KOPT-K1 (cell line): ENCODE data around the gene CDK6.
"Not testable (repeated sequence)": the region's sequence is repeated elsewhere in the genome, so short reads cannot be mapped to it uniquely, and the experiment has no call there.

ENCODE experiments used
- H3K27ac ChIP-seq: fragments of 200-600 bp; sonication (generic); 2 replicates; pipeline ENCODE4 v1.5.1; 2016; ENCODE audit warnings: antibody characterized with exemption, mild to moderate bottlenecking, low read depth, low read length; ENCODE audit not compliant: poor library complexity, severe bottlenecking
- H3K36me3 ChIP-seq: fragments of 200-600 bp; sonication (generic); 2 replicates; pipeline ENCODE4 v1.5.1; 2017; ENCODE audit warnings: antibody characterized with exemption, mild to moderate bottlenecking, low read length, moderate library complexity; ENCODE audit not compliant: insufficient read depth
- H3K9me3 ChIP-seq: fragments of 200-600 bp; sonication (generic); 2 replicates; pipeline ENCODE4 v1.5.1; 2017; ENCODE audit warnings: antibody characterized with exemption, low read length, mild to moderate bottlenecking; ENCODE audit not compliant: insufficient read depth, poor library complexity, severe bottlenecking

Gene CDK6

DNA sequence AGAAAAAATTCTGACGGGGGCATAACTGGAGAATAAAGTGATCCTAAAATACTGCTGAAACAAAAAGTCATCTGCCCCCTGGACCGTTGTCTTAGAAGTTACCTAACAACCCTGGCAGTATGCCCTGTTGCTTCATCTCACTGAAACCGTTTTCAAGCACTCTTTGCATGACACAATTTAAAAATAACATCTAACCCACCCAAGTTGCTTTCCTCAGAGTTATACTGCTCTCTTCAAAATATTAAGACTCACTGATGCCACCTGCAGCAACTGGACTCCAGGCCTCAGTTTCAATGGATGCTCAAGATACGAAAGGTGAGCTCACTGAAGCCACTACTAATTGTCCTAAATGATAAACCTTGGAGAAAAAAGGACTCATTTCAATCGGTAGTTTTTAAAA, 57.4 kb downstream of the CDK6 start:
- peaks cover 16% of the 10 kb centered on the region for H3K9me3 ChIP-seq
- H3K36me3 ChIP-seq, result peaks cover 91% of the 10 kb centered on the region
- H3K27ac ChIP-seq, result peak overlapping the region; percentile 33

GRCh38 chr7:92777993-92778392, 58.4 kb downstream of the CDK6 start:
- peaks cover 91% of the 10 kb centered on the region for H3K36me3 ChIP-seq
- H3K9me3 ChIP-seq, result peaks cover 16% of the 10 kb centered on the region
- no peak overlapping the region for H3K27ac ChIP-seq

DNA sequence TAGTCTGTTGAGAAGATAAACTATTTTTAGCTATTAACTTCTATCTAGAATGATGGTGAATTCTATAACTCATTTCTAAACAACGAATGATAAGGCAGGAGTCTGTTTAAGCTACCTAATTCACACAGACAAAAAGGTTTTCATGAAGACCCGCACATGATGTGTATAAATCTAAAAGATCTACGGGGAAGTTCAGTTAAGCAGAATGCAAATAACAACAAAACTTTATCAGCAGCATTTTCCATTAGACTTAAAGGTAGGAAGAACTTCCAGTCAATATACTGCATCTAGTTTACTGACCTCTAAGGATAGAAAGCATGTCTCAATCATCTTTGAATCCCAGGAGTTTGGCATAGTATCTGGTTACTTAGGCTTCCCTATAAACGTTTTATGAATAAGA, 62.6 kb downstream of the CDK6 start:
- Histone ChIP-seq H3K36me3 (peaks cover 90% of the 10 kb centered on the region), H3K27ac (peak overlapping the region; percentile 44), H3K9me3 (peaks cover 12% of the 10 kb centered on the region)

- Histone ChIP-seq H3K9me3 (no peaks in the 10 kb centered on the region), H3K36me3 (peaks cover 99% of the 10 kb centered on the region), H3K27ac (peak overlapping the region; percentile 96)
Measured at GRCh38 chr7:92769844-92770243, 66.5 kb downstream of the CDK6 start.

DNA sequence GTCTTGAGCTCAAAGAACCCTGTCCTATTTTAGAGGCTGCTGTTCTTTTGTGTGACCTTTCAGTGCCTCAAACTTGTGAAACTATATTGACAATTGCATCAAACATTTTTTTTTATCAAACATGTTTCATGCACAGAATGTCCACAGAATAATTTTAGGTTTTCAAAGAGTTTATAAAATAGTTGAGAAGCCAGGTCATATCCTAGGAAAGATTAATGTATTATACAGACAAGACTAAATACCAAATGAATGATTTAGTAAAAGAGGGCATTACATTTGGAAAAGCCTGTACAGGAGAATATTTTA, 67.0 kb downstream of the CDK6 start:
- H3K36me3 ChIP-seq, result peaks cover 99% of the 10 kb centered on the region
- no peaks in the 10 kb centered on the region for H3K9me3 ChIP-seq
- H3K27ac ChIP-seq, result peak overlapping the region; percentile 96

- H3K36me3 ChIP-seq, result peaks cover 99% of the 10 kb centered on the region
- H3K27ac ChIP-seq, result peak overlapping the region; percentile 96
- H3K9me3 ChIP-seq, result no peaks in the 10 kb centered on the region
Measured at GRCh38 chr7:92768501-92769393, 67.6 kb downstream of the CDK6 start.

GRCh38 chr7:92767437-92767836, 68.9 kb downstream of the CDK6 start:
- H3K27ac ChIP-seq, result peak overlapping the region; percentile 96
- no peaks in the 10 kb centered on the region for H3K9me3 ChIP-seq
- H3K36me3 ChIP-seq, result peaks cover 99% of the 10 kb centered on the region

- Histone ChIP-seq H3K27ac (peak overlapping the region; percentile 96), H3K36me3 (peaks cover 97% of the 10 kb centered on the region), H3K9me3 (no peaks in the 10 kb centered on the region)
Measured at GRCh38 chr7:92766461-92767003, 69.8 kb downstream of the CDK6 start.

GRCh38 chr7:92765725-92766124, 70.6 kb downstream of the CDK6 start:
- Histone ChIP-seq H3K36me3 (peaks cover 93% of the 10 kb centered on the region), H3K27ac (peak overlapping the region; percentile 96), H3K9me3 (no peaks in the 10 kb centered on the region)

GRCh38 chr7:92763636-92764423, 72.5 kb downstream of the CDK6 start:
- Histone ChIP-seq H3K9me3 (no peaks in the 10 kb centered on the region), H3K36me3 (peaks cover 91% of the 10 kb centered on the region), H3K27ac (peak overlapping the region; percentile 96)

GRCh38 chr7:92762851-92763250, 73.5 kb downstream of the CDK6 start:
- Histone ChIP-seq H3K27ac (peak overlapping the region; percentile 96), H3K9me3 (no peaks in the 10 kb centered on the region), H3K36me3 (peaks cover 91% of the 10 kb centered on the region)

DNA sequence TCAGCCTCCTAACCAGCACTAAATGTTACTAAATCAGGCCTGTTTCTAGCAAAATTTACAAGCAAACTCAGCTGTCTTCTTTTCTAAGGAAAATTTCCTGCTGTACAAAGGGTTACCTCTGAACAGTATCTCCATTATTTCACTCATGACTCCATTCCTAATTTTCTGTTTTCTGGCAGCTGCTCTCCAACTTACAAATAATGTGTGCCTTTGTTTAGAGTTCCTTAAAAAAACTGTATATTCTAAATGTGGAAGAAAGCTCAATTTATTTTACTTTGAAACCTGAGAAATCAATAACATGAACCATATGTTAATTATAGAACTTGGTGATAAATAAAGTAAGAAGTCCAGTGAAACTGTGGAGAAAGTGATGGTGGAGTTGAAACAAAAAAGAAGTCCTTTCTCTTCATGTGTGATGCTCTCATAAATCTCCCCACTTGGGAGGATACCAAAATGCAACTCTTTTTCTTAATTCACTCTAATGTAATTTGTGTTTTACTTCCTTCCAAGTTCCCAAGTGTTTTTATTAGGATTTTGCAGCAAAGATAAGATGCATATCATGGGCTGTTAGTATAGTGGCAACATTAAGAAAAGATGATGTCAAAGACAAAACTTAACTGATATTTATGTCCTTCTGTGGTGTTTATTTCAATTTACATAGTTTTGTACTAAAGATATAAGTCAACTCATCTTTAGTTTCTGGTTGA, 74.8 kb downstream of the CDK6 start:
- no peaks in the 10 kb centered on the region for H3K9me3 ChIP-seq
- peak overlapping the region; percentile 96 for H3K27ac ChIP-seq
- H3K36me3 ChIP-seq, result peaks cover 91% of the 10 kb centered on the region

- Histone ChIP-seq H3K36me3 (peaks cover 81% of the 10 kb centered on the region), H3K9me3 (no peaks in the 10 kb centered on the region), H3K27ac (peak overlapping the region; percentile 96)
Measured at GRCh38 chr7:92758796-92759431, 77.5 kb downstream of the CDK6 start.

DNA sequence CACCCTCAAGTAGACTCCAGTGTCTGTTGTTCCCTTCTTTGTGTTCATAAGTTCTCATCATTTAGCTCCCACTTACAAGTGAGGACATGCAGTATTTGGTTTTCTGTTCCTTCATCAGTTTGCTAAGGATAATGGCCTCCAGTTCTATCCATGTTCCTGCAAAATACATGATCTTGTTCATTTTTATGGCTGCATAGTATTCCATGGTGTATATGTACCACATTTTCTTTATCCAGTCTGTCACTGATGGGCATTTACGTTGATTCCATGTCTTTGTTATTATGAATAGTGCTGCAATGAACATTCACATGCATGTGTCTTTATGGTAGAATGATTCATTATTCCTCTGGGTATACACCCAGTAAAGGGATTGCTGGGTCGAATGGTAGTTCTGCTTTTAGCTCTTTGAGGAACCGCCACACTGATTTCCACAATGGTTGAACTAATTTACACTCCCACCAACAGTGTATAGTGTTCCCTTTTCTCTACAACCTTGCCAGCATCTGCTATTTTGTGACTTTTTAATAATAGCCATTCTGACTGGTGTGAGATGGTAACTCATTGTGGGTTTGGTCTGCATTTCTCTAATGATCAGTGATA, 79.0 kb downstream of the CDK6 start:
- Histone ChIP-seq H3K36me3 (peaks cover 80% of the 10 kb centered on the region), H3K27ac (peak overlapping the region; percentile 96)
- H3K9me3 ChIP-seq, result not testable (repeated sequence)
